Fibroblast of mammary gland (primary cell): ENCODE data around the gene MCF2L.

Experiments
- DNase-seq: peaks from one replicate; pipeline ENCODE4 v3.0.0-alpha.2; 2010; ENCODE audit warnings: low read depth
- H3K4me3 ChIP-seq: 2 replicates; pipeline ENCODE4 v1.5.1; 2011; ENCODE audit warnings: low read depth, mild to moderate bottlenecking, low read length, moderate library complexity; ENCODE audit not compliant: control insufficient read depth
- TF ChIP-seq, protein P1 (sequence below): conservative IDR thresholded peaks from 2 replicates; pipeline ENCODE4 v1.5.1; 2011; ENCODE audit warnings: low read depth, low read length, inconsistent platforms; ENCODE audit not compliant: control insufficient read depth, insufficient read depth

The MCF2L gene

DNA sequence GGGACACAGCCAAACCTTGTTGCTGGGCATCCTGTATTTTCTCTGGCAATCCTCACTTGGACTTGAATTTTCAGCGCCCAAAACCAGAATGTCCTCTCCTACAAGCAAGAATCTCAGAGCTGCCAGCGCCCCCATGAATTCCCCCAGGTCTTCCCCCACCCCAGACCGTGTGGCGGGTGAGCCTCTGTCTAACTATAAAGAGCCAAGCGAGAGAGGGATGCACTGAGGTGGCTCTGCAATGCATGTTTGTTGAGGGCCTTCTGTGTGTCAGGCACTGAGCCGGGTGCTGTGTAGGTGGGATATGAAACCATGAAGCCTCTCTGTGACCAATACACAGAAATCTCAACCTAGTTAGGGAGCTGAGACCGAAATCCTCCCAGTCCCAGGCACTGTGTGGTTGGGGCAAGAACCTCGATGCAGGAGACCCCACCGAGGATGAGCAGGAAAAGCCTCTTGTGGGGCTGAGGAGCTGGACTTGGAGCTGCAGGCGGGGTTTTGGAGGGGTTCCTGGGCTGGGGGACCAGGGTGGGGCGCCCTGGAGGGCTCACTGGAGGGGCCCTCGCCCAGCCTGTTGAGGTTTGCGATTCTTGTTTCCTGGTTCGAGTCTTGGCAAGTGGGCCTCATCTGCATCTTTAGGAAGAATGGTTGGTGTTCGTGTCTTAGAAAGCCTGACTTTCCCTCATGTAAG, 177.0 kb downstream of the MCF2L start:
- TF ChIP-seq, protein P1, sequence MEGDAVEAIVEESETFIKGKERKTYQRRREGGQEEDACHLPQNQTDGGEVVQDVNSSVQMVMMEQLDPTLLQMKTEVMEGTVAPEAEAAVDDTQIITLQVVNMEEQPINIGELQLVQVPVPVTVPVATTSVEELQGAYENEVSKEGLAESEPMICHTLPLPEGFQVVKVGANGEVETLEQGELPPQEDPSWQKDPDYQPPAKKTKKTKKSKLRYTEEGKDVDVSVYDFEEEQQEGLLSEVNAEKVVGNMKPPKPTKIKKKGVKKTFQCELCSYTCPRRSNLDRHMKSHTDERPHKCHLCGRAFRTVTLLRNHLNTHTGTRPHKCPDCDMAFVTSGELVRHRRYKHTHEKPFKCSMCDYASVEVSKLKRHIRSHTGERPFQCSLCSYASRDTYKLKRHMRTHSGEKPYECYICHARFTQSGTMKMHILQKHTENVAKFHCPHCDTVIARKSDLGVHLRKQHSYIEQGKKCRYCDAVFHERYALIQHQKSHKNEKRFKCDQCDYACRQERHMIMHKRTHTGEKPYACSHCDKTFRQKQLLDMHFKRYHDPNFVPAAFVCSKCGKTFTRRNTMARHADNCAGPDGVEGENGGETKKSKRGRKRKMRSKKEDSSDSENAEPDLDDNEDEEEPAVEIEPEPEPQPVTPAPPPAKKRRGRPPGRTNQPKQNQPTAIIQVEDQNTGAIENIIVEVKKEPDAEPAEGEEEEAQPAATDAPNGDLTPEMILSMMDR: no peak
- DNase-seq: no peak
- no peak overlapping the region for H3K4me3 ChIP-seq

DNA sequence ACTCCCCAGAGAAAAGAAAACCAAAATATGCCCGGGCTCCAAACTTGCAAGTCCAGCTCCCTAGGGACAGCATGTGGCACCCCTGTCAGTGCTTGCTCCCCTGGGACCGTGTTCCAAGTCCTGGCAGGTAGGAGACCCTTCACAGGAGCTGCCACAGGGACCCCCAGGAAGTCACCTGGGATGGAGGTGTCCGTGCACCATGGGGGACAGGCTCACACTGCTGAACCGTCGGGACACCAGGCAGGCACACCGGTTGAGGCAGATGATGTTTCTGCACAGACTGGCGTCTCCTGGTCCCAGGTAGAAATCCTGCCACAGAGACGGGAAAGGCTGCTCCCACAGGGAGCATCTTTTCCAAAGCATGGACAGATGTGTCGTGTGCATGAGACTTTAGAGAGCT, 177.7 kb downstream of the MCF2L start:
- H3K4me3 ChIP-seq: no peak overlapping the region
- DNase-seq: no peak
- TF ChIP-seq, protein P1: no peak

DNA sequence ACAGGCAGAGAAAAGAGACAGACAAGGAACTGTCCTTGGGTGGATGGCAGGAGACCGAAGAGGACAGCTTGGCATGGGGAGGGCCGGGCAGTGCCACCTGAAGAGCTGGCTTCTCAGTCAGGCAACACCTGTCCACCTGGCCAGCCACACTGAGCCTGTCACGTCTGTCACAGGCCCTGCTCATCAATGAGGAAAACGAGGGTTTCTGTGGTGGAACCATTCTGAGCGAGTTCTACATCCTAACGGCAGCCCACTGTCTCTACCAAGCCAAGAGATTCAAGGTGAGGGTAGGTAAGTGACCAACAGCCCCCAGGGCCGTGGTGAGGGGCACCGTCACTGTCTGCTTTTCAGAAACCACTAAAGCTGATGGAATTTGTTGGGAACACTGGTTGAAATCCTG, 178.2 kb downstream of the MCF2L start:
- H3K4me3 ChIP-seq: no peak overlapping the region
- TF ChIP-seq, protein P1: no peak
- no peak for DNase-seq

DNA sequence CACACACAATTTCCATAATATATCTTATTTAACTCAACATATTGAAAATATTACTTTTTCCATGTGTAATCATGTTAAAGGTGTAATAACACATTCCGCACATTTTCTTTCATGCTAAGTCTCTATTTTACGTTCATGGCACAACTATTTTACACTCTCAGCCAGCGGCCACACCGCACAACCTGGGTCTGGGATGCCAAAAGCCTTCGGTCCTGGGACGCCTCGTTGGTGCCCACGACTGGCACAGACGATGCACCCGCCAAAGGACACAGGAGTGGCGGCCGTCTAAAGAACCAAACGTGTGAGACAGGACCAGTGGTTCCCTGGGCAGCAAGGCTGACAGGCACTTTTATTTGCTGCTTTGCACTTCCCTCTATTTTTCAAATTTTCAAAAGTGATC, 179.4 kb downstream of the MCF2L start:
- TF ChIP-seq, protein P1: no peak
- no peak for DNase-seq

DNA sequence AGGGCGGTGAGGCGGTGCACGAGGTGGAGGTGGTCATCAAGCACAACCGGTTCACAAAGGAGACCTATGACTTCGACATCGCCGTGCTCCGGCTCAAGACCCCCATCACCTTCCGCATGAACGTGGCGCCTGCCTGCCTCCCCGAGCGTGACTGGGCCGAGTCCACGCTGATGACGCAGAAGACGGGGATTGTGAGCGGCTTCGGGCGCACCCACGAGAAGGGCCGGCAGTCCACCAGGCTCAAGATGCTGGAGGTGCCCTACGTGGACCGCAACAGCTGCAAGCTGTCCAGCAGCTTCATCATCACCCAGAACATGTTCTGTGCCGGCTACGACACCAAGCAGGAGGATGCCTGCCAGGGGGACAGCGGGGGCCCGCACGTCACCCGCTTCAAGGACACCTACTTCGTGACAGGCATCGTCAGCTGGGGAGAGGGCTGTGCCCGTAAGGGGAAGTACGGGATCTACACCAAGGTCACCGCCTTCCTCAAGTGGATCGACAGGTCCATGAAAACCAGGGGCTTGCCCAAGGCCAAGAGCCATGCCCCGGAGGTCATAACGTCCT, 180.0 kb downstream of the MCF2L start:
- H3K4me3 ChIP-seq: no peak overlapping the region
- DNase-seq: no peak
- TF ChIP-seq, protein P1: no peak

More for the DNA sequence above, 179.4 kb downstream of the MCF2L start:
- no peak overlapping the region for H3K4me3 ChIP-seq
